ENCODE results near the gene VGLL4.

VGLL4 gene

GRCh38 chr3:11604139-11604892 is 39.4 kb downstream of the VGLL4 start:
- H3K4me3 ChIP-seq (replicated peaks in 1 of 2; ENCODE audit: low read depth in 2 of 2, low read length in 2 of 2): no peak overlapping the region
- no peak for TF ChIP-seq CTCF (IDR thresholded peaks at IDR 0.05; ENCODE audit: low read depth, low read length)
- peak; percentile 83 to 92 for DNase-seq (ENCODE audit: low read depth in 2 of 2)

- peak; percentile 87 to 95 for DNase-seq (ENCODE audit: low read depth in 2 of 2)
- no peak overlapping the region for H3K4me3 ChIP-seq (replicated peaks in 1 of 2; ENCODE audit: low read depth in 2 of 2, low read length in 2 of 2)
- TF ChIP-seq CTCF (IDR thresholded peaks at IDR 0.05; ENCODE audit: low read depth, low read length): no peak
Observed at GRCh38 chr3:11603628-11604027, 40.1 kb downstream of the VGLL4 start.

- TF ChIP-seq CTCF (IDR thresholded peaks at IDR 0.05; ENCODE audit: low read depth, low read length): no peak
- no peak for DNase-seq (ENCODE audit: low read depth in 2 of 2)
- no peak overlapping the region for H3K4me3 ChIP-seq (replicated peaks in 1 of 2; ENCODE audit: low read depth in 2 of 2, low read length in 2 of 2)
Observed at GRCh38 chr3:11602886-11603527, 40.7 kb downstream of the VGLL4 start.

- no peak overlapping the region for H3K4me3 ChIP-seq (replicated peaks in 1 of 2; ENCODE audit: low read depth in 2 of 2, low read length in 2 of 2)
- DNase-seq (ENCODE audit: low read depth in 2 of 2): no peak
- TF ChIP-seq CTCF (IDR thresholded peaks at IDR 0.05; ENCODE audit: low read depth, low read length): no peak
Observed at GRCh38 chr3:11602239-11602840, 41.4 kb downstream of the VGLL4 start.

GRCh38 chr3:11601446-11602238 is 42.1 kb downstream of the VGLL4 start:
- TF ChIP-seq CTCF (IDR thresholded peaks at IDR 0.05; ENCODE audit: low read depth, low read length): no peak
- DNase-seq (ENCODE audit: low read depth in 2 of 2): peak; percentile 58 to 87
- no peak overlapping the region for H3K4me3 ChIP-seq (replicated peaks in 1 of 2; ENCODE audit: low read depth in 2 of 2, low read length in 2 of 2)

- TF ChIP-seq CTCF (IDR thresholded peaks at IDR 0.05; ENCODE audit: low read depth, low read length): no peak
- peak; percentile 98 to 99 for DNase-seq (ENCODE audit: low read depth in 2 of 2)
- H3K4me3 ChIP-seq (replicated peaks in 1 of 2; ENCODE audit: low read depth in 2 of 2, low read length in 2 of 2): no peak overlapping the region
Observed at GRCh38 chr3:11600501-11601282, 43.0 kb downstream of the VGLL4 start.

Data from cardiac fibroblast (primary cell).